HG02763 (cell line): Measurements from ENCODE around the gene CDH13.

Experiments used
- ATAC-seq: cut with Tn5 transposase; IDR thresholded peaks from one replicate; pipeline ENCODE4 v1.9.1; 2021; ENCODE audit warnings: mild to moderate bottlenecking, moderate library complexity; ENCODE audit not compliant: unreplicated experiment

Gene CDH13

DNA sequence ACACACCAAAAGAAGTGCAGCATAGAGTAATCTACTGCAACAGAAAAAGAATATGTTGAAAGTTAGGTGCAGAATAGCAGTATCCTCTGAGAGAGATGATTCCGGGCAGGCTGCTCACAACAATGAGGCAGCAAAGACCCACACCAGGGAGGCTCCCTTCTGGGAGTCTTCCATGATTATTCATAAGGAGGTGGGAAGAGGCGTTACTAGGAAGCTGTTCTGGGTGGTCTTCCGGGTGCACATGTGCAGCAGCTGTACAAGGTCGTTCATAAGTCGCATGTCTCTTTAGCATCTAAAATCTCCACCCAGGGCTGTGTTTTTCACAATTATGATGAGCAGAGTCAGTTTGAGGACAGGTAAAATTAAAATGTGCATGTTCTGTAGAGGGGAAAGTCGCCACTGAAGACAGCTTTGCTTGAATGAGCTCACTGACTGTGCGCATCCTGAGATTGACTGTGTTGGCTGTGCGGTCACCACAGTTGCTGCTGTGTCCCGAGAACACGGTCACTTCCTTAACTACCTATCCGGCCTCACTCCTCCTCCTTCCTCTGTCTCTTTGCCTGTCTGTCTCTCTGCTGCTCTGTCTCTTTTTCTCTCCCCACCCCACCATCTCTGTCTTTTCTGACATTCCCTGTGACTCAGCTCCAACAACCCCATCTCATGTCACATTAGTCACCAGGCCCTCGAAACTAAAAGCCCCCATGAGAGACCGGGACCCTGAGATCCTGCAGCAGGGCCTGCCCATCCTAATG, 1055.5 kb downstream of the CDH13 start:
- ATAC-seq = no peak

DNA sequence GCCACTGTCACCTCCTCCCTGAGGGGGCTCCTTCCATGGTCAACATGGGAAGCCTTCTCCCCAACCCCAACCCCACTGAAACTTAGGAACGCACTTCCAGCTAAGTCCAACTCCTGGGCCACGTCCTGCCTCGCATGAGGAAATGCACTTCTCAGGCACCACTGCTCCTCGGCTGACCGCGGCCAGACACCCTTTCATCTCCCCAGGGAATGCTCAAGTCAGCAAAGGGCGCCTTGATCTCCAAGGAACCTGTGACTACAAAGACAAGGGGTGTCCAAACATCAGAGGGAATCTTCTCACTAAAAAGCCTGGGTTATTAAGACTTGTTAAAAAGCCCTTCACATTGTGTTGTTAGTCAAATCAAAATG, 1056.1 kb downstream of the CDH13 start:
- no peak for ATAC-seq

DNA sequence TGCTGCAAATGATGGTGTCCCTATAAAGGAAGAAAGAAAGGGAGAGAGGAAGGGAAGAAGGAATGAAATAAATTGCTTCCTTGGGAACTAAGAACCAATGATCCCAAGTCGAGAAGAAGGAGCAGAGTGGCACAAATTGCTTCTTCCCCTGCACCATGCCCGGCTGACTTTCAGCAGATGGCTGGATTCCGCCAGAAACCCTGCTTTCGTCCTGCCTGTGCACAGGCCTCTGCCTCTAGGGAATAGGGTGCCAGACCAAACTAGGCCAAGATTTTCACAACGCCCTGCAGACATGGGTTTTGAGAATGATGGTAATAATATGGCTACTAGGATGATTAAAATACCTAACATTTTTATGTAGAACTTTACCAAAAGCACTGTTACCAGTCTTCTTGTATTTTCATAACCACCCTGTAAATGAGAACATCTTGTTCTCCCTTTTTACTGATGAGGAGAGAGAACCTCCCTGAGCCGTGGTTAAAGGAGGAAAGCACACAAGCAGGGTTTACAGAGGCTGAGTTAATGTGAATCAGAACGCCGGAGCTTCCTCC, 1058.9 kb downstream of the CDH13 start:
- ATAC-seq = no peak

DNA sequence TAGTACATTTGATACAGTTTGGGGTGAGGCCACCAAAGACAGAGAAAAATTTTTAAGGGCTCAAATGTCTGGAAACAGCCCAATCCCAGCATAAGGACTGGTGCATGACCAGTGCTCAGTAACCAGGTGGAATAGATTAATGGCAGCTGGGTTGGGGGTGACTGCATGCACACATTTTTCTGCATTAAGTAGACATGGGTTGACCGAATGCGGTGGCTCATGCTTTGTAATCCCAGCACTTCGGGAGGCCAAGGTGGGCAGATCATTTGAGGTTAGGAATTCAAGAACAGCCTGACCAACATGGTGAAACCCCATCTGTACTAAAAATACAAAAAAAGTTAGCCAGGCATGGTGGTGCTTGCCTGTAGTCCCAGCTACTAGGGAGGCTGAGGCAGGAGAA, 1060.0 kb downstream of the CDH13 start:
- ATAC-seq = no peak

DNA sequence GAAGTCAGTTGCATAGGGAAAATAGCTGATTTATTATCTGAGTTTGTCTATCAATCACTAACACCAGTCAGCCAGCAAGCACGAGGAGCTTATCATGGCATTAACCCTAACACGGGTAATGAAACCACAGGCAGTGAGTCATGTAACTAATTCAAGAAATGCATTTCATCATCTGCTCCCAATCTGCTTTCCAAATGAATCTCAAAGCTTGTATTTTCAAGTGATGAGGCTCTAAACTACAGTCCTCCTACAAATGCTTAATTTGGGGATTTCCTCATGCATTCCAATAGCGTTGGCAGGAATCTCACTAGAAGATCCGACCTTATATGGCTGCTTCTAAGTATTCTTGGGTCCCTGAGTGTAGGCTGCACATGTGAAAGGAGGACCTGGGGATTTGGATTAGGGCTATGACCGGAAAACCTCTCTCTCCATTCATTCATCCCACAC, 1062.6 kb downstream of the CDH13 start:
- ATAC-seq = no peak

DNA sequence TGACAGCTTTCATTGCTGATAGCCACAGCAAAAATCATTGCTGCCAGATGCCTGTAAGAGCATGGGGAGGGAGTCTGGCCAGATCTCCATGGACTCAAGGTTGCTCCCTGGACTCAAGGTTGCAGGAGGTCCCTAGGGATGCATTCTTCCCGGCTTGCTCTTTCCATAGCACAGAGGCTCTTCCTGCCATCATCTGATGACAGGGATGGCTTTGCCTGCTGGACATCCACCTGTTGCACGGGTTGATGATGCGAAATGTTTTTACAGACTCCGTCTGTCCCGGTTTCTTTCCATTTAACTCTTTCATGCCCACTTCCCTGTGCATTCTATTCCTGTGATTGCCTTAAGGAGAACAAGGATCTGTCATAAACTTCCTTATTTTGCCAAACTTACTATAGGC, 1065.5 kb downstream of the CDH13 start:
- ATAC-seq = no peak

DNA sequence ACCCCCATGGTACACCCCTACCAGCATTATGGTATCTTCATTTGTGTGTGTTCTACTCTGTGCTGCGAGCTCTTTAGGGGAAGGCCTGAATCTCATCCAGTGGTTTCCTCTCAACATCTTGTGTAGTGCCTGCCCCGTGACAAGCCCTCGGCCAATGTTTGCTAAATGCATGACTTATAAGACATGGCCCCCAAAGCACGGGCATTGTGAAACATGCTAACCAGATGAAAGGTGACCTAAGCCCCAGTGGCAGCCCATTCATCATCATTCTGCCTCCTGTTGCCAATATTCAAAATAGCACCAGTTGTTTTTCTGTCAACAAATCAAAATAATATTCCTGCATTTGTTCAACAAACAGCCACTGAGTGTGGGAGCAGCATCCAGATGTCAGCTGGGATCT, 1072.2 kb downstream of the CDH13 start:
- no peak for ATAC-seq

DNA sequence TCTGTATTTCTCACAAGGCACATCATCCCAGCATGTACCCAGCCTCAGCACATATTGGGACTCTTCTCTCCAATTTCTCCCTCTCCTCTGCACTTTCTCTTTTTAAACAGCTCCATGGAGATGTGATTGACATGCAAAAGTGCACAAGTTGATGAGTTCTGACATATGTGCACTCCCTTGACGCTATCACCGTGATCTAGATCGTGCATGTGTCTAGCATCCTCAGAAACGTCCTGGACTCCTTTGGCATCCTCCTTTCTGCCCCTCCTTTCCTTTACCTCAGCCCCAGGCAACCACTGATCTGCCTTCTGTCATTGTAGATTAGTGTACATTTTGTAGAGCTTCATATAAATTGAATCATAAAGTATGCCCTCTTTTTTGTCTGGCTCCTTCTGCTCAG, 1073.0 kb downstream of the CDH13 start:
- ATAC-seq = no peak

DNA sequence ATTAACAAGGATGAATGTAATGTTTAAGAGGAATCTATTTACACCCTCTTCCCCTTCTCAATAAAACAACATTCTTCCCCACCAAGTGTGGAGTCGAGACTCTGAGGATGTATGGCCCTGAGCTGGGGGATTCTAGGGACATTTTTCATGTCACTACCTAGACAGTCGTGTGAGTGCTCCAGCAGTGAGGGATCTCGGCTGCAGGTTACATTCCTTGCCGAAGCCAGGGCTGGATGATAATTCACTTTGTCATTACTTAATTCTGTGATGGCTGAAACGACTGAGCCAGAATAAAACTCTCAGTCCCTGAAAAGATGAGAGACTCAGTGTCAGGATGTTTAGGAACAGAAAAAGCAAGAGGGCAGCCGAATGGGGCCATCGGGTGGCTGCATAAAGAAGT, 1074.1 kb downstream of the CDH13 start:
- no peak for ATAC-seq

DNA sequence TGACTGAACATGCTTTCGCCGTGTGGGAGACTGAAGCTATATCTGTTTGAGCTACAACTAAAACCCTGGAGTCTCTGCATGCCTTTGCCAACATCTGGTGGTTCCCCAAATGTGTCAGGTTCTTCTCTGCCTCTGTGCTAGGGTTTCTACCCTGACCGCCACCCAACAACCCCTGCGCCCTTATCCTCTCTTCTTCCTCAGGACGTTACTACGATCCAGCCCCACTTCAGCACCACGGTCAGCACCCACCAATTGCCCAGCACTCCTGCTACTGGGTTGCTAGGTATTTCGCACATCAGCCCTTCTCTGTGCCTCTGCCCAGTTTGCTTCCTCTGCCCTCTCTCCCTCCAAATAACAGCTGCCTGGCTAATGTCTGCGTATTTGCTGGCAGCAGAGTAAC, 1074.7 kb downstream of the CDH13 start:
- no peak for ATAC-seq

DNA sequence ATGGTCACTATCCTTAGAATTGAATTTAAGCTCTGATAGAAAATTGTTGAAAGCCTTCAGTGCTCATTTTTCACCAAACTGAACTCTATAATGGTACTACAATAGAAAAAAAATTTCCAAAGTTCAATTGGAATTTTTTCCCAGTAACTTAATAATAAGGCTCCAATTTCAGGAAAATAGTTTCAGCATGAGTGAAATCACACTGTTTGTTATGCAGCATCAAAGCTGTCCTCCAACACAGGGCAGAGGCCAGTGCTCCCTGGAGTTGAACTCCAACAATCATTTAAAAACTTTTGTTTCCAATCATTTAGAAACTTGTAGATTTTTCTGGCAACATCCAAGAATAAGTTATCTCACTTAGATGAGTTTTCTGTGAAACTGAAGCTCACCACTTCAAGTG, 1077.9 kb downstream of the CDH13 start:
- no peak for ATAC-seq

DNA sequence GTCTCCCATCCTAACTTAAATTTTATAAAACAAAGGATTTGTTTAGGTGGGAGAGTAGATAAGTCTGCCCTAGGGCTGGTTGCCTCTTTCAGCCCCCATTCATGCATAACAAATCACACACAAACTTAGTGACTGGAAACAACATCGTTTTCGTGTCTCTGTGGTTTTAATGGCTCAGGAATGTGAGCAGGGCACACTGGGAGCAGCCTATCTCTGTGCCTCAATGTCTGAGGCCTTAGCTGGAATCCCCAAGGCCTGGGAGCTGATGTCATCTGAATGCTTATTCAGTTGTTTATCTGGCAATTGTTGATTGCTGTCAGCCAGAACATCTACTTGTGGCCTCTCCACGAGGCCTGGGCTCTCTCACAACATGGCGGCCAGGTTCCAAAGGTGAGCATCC, 1079.1 kb downstream of the CDH13 start:
- ATAC-seq = no peak

DNA sequence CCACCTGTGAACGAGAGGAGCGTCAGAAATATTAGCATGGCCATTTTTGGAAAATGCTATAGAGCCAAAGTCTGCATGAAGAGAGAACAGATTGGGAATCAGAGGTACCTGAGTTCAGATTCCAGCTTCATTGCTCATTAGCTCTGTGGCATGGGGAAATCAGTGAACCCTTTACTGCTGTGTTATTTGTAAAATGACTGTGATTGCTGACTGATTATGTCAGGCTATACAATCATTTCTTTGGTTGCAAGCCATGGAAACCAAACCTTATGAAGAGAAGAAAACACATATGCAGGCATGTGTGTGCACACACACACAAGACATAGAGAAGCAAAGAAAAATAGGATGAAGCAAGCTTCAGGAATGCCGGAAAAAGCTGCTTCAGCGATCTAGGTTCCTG, 1079.6 kb downstream of the CDH13 start:
- ATAC-seq = no peak

DNA sequence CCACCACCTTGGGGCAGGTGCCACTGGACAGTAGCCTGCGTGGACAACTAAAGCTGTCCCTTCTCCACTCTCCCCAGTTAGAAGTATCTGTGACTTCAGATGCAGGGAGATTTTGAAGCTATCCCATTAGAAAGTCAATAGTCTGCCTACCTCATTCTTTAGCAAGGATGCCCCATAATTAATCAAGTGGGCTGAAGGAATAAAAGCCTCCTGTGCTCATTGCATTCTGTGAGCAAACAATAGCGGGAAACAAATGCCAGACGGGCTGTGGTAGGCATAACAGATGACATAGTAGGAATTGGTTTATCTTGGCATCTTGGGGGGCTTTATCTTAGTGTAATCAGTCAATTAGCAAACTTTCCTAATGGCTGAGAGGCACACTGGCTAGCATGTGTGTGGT, 1084.3 kb downstream of the CDH13 start:
- no peak for ATAC-seq

DNA sequence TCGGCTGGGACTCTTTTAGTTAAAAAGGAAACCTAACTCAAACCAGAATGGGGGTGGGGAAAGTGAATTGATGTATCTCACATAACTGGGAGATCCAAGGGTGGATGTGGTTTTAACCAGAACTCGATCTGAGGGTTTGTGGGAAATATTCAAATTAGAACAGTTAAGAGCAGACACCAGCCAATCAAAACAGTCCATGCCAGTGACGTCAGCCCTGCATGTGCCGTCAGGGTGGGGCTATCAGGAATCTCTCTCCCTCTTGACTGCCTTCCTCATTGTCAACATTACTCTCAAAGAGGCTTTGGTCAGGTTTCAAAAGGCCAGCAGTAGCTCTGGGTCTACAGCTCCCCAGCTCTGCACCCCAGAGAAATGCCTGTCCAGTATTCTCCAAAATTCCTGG, 1086.8 kb downstream of the CDH13 start:
- ATAC-seq = no peak

DNA sequence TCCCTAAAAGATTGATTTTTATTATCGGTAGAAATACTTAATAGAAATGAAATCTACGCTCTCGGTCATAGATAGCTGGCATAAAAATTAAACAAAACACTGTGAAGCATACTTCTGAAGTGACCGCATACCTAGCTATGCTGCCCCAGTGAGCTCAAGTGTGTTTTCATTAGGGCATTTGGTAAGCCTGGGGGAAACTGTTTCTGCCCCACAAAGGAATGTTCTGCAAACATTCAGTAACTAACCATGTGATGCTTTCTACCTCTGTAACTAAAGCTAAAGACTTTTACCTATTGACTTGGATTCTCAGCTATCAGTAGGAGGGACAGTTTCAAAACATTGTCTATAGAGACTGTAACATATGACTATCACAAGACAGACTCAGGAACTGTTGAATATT, 1087.5 kb downstream of the CDH13 start:
- ATAC-seq = no peak

DNA sequence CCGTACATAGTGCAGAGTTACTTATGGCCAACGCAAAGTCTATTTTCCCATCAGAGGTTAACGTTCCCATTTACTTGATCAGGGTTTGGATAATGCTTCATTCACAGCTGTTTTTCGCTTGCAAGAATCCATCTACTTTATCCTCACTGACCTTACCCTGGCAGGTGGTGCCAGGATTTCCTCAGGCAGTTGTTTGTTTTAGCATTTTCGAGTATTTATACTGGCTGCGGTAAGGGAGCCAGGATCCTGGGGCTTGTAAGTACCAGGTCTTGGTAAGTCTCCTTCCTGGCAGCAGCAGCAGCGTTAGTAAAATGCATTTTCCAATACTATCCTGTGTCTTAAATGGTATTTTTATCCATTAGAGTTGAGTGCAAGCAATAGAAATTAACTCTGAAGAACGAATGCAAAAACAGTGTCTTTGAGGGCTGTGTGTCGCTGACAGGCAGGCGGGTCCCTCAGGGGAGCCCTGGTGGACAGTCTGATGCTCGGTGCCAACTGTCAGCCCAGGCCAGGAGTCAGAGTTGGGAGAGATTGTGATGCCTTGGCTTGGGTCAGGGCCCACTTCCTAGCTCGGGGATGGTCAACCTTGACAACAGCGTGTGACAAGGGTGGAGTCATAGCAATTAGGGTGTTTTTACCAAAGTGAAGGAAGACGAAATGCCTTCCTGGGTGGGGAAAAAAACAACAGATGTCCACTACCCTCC, 1088.6 kb downstream of the CDH13 start:
- no peak for ATAC-seq

DNA sequence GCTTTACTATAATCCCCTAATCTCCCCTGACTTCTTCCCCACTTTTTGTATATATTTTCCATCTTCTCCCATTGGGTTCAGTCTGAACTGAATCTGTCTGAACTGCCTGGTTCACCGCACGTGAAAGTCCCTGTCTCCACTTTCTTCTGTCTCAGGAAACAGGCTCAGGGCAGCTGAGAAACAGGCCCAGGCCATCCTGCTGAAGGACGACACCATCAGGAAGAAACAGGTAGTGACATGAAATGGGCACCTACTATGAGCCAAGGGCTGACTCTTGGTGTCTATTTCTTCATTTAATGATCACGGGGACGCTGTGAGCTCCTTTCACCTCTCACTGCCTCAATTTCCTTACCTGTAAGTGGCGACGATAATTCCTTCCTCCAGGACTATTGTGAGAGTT, 1090.5 kb downstream of the CDH13 start:
- no peak for ATAC-seq

DNA sequence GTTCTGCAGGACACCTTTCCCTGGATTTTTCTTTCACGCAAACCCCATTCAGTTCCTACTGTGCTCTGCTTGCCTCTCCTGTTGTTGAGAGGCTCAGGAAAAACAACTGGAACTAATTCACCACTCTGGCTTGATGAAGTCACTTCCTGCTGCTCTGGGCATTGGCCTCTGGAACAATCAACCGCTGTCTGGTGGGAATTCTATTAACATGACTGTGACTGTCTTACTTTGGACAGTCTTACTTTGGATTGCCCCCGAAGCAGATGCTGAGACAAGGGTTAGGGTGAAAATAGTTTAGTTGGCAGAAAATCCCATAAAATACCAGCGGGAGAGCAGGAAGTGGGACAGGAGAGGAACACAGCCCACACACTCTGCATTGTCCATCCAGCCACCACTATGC, 1091.0 kb downstream of the CDH13 start:
- no peak for ATAC-seq

DNA sequence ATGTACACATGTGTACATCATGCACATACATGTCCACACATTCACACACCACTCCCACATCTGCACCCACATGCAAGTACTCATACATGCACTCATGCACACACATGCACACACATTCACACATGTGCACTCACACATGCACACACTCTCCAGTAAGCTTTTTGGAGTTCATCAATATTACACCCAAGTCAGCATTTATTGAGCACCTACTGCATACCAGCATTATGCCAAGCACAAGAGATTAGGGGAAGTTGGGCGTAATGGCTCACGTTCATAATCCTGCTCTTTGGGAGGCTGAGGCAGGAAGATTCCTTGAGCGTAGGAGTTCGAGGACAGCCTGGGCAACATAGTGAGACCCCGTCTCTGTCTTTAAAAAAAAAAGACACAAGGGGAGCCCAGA, 1093.4 kb downstream of the CDH13 start:
- no peak for ATAC-seq

DNA sequence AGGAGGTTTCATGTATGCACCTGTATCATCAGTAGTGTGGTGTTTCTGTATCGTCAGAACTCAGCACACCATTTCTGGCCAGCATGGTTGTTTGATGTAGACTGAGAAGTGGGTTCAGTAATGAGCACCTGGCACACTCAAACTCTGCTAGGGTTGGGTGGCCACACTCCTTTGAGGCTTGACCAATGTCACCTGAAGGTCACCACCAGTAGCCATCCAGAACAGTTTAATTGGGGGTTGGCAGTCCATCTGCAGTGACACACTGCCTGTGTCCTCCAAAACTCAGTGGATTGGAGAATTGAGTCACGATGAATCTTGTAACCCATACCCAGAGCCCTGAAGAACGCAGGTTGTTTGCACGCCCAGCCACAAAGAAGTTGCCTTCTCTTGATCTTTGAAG, 1094.2 kb downstream of the CDH13 start:
- no peak for ATAC-seq

DNA sequence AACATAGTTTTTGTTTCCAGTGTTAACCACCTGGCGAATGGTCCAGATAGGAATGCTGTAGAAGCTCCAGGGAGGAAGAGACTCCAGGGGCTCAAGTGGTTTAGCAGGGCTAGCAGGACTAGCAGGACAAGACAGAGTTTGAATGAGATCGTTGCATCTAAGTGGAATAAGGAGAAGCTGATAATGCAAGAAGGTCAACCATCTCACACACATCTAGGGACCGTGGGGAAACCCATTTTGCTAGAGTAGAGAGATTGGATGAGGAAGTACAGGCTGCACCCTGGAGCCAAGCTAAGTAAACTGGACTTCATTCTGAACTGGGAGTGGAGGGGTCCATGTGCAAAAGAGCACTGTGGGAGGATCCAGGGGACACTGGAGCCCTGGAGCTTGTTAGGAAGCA, 1094.9 kb downstream of the CDH13 start:
- no peak for ATAC-seq
